Thyroid gland (tissue), 4 donors: Measurements from ENCODE around the gene TMEM82. TPM values are rescaled to one million over a fixed set of nuclear protein-coding genes. Genes with fewer than 3 reads are reported as not detected.

Experiments
- DNase-seq, 2 donors: peaks; one replicate each; pipeline ENCODE4 v3.0.0-alpha.2; 2019
- H3K27ac ChIP-seq, 3 donors: fragments of 200-600 bp; sonication (generic); 1 replicate in 2 of 3; 2 replicates in 1 of 3; pipeline ENCODE4 v1.5.1; 2016 to 2019; ENCODE audit warnings: mild to moderate bottlenecking in 1 of 3, moderate library complexity in 1 of 3
- H3K27me3 ChIP-seq: fragments of 200-600 bp; sonication (generic); one replicate; pipeline ENCODE4 v1.5.1; 2019
- H3K36me3 ChIP-seq, 2 donors: fragments of 200-600 bp; sonication (generic); one replicate each; pipeline ENCODE4 v1.5.1; 2016 to 2019
- H3K4me1 ChIP-seq, 2 donors: fragments of 200-600 bp; sonication (generic); one replicate each; pipeline ENCODE4 v1.5.1; 2017 to 2019
- H3K4me3 ChIP-seq, 3 donors: fragments of 200-600 bp; sonication (generic); replicated peaks in 1 of 3; 1 replicate in 2 of 3; 2 replicates in 1 of 3; pipeline ENCODE4 v1.5.1; 2016; ENCODE audit warnings: mild to moderate bottlenecking in 1 of 3
- H3K9me3 ChIP-seq: fragments of 200-600 bp; sonication (generic); one replicate; pipeline ENCODE4 v1.5.1; 2017
- POLR2A ChIP-seq, 2 donors: fragments of 450-650 bp; IDR thresholded peaks; one replicate each; pipeline ENCODE4 v1.6.1; 2017; ENCODE audit warnings: antibody characterized with exemption in 2 of 2, mild to moderate bottlenecking in 2 of 2, moderate library complexity in 1 of 2
- WGBS, 2 donors: methylation state at CpG; one replicate each; pipeline ENCODE4 v1.1.5; 2017; 5-methylcytosine and 5-hydroxymethylcytosine counted together
- intact Hi-C: fragments of 100-400 bp; cut with DNase I; formaldehyde crosslinking; loops from one replicate; pipeline ENCODE4 v1.15.1; 2023
- total RNA-seq, 4 donors: library from RNA; depleted of rRNA; stranded (reverse); fragments of >200 nt; gene quantifications; one replicate each; pipeline ENCODE4 v1.2.3, GENCODE V29; 2016
- TF ChIP-seq, protein P1 (sequence below), 6 experiments: fragments of 200-600 bp in 3 of 6; fragments of 450-650 bp in 3 of 6; sonication (generic) in 3 of 6; IDR thresholded peaks; one replicate each; pipeline ENCODE4 v1.5.1; 2016 to 2019; ENCODE audit warnings: antibody characterized with exemption in 6 of 6, mild to moderate bottlenecking in 2 of 6, inconsistent platforms in 1 of 6, moderate library complexity in 1 of 6

The TMEM82 gene
- total RNA-seq, 4 donors from 2014 or later: not detected

- Histone ChIP-seq H3K4me3 (no peak overlapping the region), H3K27ac (peak overlapping the region in 1 of 3 donors; percentile 61), H3K4me1 (peaks cover 3 to 28% of the 10 kb centered on the region in 2 donors), H3K36me3 (no peaks in the 10 kb centered on the region), H3K9me3 (no peaks in the 10 kb centered on the region), H3K27me3 (no peaks in the 10 kb centered on the region)
- no peak for DNase-seq
- TF ChIP-seq POLR2A (IDR thresholded peaks at IDR 0.05): no peak
- 79 to 84% methylated on average over 8 to 10 of the region's 10 CpGs for WGBS, 2 donors
- intact Hi-C loops: no loop called here
Observed at GRCh38 chr1:15753776-15754175, 11.5 kb downstream of the TMEM82 start.

DNA sequence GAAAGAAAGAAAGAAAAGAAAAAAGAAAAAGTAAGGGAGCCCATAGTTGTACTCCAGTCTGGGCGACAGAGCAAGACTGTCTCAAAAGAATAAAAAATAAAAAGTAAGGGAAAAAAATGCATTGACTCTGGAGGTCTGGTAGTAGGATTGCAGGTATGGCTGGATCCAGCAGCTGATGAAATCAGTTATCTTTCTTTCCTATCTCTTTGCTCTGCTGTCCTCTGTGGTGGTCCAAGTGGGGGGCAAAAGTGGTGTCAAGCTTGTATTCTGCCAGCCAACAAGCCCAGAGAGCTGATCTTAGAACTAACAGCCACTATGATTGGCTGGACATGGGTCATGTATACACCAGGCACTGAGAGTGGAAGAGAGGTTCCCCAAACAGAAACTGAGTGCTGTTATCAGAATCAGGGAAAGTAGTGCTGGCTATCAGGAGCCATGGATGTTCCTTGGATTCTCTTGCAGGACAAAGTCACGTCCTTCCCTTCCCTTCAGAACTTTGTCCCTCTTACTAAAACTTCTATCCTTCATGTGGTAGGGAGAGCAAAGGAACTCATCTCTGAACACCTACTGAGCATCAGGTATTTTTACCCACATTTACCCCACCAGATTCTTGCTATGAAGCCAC is 12.8 kb downstream of the TMEM82 start:
- 89 to 96% methylated on average over 2 of the region's 2 CpGs for WGBS, 2 donors
- intact Hi-C loops: no loop called here
- H3K27ac ChIP-seq: peak overlapping the region in 2 of 3 donors; percentile 45 to 61
- H3K36me3 ChIP-seq: no peaks in the 10 kb centered on the region
- no peak overlapping the region for H3K4me3 ChIP-seq
- H3K4me1 ChIP-seq: peaks cover 9 to 29% of the 10 kb centered on the region in 2 donors
- TF ChIP-seq POLR2A (IDR thresholded peaks at IDR 0.05): no peak
- TF ChIP-seq, protein P1, sequence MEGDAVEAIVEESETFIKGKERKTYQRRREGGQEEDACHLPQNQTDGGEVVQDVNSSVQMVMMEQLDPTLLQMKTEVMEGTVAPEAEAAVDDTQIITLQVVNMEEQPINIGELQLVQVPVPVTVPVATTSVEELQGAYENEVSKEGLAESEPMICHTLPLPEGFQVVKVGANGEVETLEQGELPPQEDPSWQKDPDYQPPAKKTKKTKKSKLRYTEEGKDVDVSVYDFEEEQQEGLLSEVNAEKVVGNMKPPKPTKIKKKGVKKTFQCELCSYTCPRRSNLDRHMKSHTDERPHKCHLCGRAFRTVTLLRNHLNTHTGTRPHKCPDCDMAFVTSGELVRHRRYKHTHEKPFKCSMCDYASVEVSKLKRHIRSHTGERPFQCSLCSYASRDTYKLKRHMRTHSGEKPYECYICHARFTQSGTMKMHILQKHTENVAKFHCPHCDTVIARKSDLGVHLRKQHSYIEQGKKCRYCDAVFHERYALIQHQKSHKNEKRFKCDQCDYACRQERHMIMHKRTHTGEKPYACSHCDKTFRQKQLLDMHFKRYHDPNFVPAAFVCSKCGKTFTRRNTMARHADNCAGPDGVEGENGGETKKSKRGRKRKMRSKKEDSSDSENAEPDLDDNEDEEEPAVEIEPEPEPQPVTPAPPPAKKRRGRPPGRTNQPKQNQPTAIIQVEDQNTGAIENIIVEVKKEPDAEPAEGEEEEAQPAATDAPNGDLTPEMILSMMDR (IDR thresholded peaks at IDR 0.05): no peak
- DNase-seq: no peak
- no peaks in the 10 kb centered on the region for H3K27me3 ChIP-seq
- H3K9me3 ChIP-seq: no peaks in the 10 kb centered on the region

DNA sequence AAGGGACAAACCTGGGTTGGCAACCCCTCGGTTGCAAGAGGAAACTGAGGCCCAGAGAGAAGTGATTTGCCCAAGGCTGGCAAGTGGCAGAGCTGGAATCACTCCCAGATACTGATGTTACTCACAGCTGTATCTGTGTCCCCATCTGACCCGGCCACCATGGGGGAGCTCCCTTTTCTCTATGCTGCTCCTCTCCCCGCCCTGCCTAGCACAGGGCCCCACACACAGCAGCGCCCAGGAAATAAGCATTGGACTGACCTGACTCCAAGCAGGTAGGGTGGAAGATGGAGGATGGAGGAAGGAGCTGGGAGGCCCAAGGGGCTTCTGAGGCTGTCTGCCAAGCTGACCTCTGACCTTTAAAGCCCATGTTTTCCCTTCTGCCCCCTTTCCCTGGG is 13.3 kb downstream of the TMEM82 start:
- DNase-seq: no peak
- Histone ChIP-seq H3K27ac (peak overlapping the region in 1 of 3 donors; percentile 45), H3K36me3 (no peaks in the 10 kb centered on the region), H3K9me3 (no peaks in the 10 kb centered on the region), H3K4me1 (peaks cover 9 to 33% of the 10 kb centered on the region in 2 donors), H3K4me3 (no peak overlapping the region), H3K27me3 (no peaks in the 10 kb centered on the region)
- 86 to 91% methylated on average over 4 of the region's 4 CpGs for WGBS, 2 donors
- TF ChIP-seq, protein P1 (IDR thresholded peaks at IDR 0.05): no peak
- no peak for TF ChIP-seq POLR2A (IDR thresholded peaks at IDR 0.05)
- intact Hi-C loops: no loop called here

DNA sequence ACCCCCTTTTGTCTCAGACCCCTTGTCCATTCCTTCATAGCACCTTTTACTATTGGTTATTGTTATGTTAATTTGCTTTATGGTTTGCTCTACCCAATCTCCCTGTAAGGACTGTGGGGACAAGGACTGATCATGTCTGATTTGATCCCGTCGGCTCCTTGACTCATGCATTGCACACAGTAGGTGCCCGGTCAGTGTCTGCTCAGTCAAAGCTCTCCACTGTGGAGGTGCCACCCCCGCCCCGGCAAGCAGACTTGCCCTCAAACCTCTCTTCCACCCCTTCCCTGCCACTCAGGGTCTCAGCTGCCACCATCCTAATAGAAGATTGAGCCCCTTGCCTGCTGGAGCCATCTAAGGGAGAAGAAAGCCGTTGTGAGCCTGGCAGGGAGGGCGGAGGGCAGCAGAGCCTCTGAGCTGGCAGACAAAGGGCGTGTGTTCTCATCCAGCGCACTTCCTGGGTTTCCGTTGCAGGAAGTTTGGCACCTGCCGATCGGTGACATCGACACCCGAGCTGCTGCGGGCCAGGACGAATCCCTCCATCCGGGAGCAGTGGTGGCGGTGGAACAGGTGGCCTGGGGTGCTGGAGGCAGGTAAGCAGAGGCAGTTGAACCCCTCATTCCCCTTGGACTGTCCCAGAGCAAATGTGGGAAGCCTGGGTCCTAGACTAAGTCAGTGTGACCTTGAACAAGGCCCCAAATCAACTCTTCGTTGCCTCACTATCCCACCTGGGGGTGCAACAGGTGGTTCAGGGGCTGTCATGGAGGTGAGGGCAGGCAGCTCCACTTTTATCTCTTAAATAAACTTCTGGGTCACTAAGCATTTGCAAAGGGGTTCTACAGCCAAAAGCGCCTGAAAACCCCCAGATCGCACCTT is 14.1 kb downstream of the TMEM82 start:
- Histone ChIP-seq H3K36me3 (no peaks in the 10 kb centered on the region), H3K27ac (no peak overlapping the region), H3K27me3 (no peaks in the 10 kb centered on the region), H3K4me3 (no peak overlapping the region), H3K9me3 (no peaks in the 10 kb centered on the region), H3K4me1 (peaks cover 9 to 38% of the 10 kb centered on the region in 2 donors)
- intact Hi-C loops: no loop called here
- DNase-seq: no peak
- WGBS, 2 donors: 83 to 85% methylated on average over 10 to 21 of the region's 21 CpGs
- TF ChIP-seq, protein P1 (IDR thresholded peaks at IDR 0.05): no peak
- no peak for TF ChIP-seq POLR2A (IDR thresholded peaks at IDR 0.05)

- Histone ChIP-seq H3K27ac (peak overlapping the region in 1 of 3 donors; percentile 61), H3K36me3 (no peaks in the 10 kb centered on the region), H3K4me3 (no peak overlapping the region), H3K4me1 (peaks cover 9 to 38% of the 10 kb centered on the region in 2 donors), H3K9me3 (no peaks in the 10 kb centered on the region), H3K27me3 (no peaks in the 10 kb centered on the region)
- TF ChIP-seq, protein P1 (IDR thresholded peaks at IDR 0.05): no peak
- TF ChIP-seq POLR2A (IDR thresholded peaks at IDR 0.05): no peak
- intact Hi-C loops: no loop called here
- WGBS, 2 donors: 84 to 90% methylated on average over 3 to 9 of the region's 9 CpGs
- no peak for DNase-seq
Observed at GRCh38 chr1:15757016-15757543, 14.8 kb downstream of the TMEM82 start.
